GM18520 (cell line): ENCODE measurements around the gene CACNA2D3.

ENCODE experiments used
- ATAC-seq: cut with Tn5 transposase; IDR thresholded peaks from one replicate; pipeline ENCODE4 v1.9.1; 2021; ENCODE audit not compliant: unreplicated experiment

CACNA2D3 gene

GRCh38 chr3:54859184-54859583 lies 736.8 kb downstream of the CACNA2D3 start:
- no peak for ATAC-seq

DNA sequence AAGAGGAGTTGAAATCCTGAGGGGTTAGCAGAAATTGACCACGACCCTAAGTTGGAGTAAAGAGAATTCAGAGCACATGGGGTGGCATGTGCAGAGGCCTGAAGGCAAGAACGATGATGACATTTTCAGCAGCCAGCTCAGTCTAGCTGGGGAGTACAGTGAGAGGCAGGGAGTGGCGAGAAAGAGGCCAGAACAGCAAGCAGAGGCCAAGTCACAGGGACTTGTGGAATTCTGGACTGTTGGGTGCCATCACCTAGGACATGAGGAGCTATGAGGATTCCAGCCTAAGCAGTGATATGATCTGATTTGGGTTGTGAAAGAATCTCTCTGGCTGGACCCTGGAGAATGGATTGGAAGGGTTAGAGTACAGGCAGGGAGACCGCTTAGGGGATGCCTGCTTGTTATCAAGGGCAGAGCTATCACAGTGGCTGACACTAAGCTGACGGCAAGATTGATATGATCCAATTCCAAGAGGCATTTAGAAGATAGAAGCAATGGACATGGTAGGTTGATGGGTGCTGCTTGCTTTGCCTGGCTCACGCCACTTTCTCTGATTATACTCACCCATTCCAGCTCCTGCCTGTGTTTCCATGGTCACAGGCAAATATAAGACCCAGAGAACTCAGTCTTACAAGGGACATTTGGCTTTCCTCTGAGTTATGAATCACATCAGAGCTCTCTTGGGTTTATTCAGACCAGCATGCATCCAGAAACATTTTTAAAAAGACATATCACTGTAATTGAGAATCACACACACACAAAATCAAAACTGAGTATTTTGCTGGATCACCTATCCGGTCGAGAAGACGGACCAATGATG lies 739.1 kb downstream of the CACNA2D3 start:
- ATAC-seq, result no peak

- no peak for ATAC-seq
Observed at GRCh38 chr3:54862526-54862925, 740.2 kb downstream of the CACNA2D3 start.

DNA sequence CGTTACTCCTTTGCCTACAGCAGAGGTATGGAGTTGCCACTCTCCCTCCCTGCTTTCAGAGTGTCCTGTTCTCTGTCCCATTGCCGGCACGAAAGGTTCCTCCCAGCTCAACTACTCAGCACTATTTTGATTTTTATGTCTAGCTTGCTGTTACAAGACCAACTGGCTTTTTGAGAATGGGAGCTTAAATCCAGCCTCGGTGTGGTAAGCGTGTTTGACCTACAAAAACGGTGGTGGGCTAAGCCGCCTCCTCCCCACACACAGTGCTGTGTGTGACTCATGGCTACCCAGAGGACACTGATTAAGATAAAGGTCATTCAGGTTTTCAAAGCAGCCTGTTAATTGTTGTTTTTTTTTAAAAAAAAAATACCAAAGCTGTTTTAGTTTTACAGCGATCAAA lies 741.0 kb downstream of the CACNA2D3 start:
- no peak for ATAC-seq

DNA sequence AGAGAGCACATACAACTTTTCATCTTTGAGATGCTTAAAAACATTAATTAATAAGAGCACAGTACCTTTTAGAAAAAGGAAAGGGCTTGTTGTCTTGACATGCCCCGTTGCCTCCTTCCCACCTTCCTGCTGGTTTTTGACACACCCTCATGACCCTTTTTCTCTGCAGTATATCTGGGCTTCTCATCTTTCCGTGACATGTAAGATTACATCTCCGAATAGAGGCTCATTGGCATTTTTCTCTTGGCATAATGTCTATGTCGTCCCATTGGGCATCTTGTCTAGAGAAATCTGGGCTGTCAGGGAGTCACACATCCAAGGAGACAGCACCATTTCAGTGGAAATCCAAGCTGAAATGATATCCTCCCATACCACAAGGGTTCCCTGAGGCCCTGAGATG lies 741.4 kb downstream of the CACNA2D3 start:
- ATAC-seq, result no peak

DNA sequence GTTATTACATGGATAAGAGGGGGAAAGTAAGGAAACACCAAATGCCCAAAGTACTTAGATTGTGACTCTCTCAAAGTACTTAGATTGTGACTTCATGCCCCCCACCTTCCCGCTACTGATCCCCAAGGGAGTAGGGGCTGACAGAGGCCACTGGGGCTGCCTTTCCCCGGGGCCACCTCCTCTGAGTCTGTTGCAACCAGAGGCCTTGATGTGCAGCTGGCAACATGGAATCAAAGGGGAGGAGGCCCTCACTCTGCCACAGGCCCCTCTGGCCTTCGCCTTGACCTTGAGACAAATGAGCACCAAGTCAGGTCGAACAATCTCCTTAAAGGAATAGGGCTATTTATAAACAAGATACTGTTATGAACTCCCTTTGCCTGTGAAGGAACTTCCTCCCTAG lies 743.0 kb downstream of the CACNA2D3 start:
- ATAC-seq, result no peak

GRCh38 chr3:54866251-54866650 lies 743.9 kb downstream of the CACNA2D3 start:
- no peak for ATAC-seq

GRCh38 chr3:54870423-54870822 lies 748.1 kb downstream of the CACNA2D3 start:
- no peak for ATAC-seq

GRCh38 chr3:54871867-54872266 lies 749.5 kb downstream of the CACNA2D3 start:
- ATAC-seq, result no peak

DNA sequence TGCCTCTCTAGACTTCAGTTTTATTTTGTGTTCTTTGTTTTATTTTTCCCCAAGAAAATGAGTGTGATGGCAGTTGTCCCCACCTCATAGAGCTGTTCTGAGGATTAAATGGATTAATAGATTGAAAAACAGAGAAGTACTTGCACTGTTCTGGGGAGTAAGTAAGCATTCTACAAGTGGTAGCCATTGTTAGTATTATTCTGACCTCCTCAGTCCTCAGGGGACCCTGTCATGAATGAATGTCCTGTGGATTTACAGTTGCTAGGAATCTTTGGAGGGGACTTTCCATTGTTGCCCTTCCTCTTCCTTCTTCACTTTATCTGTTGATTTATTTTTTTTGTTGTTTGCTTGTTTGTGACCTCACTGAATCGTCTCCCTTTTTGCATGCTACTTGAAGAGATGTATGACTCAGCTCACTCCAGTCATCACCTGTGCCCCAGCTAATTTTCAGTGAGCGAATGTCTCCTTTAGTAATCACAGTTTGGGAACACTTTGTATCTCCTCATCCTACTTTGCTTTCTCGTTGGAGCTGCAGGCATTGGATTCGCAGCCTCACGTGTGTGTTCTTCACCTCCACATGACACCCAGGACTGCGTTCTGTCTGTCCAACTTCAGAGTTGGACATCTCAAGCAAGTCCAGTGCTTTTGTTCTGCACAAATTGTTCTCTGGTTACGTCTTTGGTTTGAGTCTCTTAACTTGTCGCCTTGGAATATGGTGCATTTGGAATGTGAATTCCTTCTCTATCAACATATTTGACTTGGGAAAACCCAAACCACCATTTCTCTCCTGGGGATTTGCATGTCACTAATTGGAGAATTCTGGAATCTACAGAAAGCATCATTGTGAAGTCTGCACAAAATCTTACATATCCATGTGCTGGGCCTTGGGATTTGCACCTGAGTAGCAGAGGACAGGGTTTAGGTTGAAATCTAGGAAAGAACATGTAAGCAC lies 751.0 kb downstream of the CACNA2D3 start:
- ATAC-seq, result no peak

DNA sequence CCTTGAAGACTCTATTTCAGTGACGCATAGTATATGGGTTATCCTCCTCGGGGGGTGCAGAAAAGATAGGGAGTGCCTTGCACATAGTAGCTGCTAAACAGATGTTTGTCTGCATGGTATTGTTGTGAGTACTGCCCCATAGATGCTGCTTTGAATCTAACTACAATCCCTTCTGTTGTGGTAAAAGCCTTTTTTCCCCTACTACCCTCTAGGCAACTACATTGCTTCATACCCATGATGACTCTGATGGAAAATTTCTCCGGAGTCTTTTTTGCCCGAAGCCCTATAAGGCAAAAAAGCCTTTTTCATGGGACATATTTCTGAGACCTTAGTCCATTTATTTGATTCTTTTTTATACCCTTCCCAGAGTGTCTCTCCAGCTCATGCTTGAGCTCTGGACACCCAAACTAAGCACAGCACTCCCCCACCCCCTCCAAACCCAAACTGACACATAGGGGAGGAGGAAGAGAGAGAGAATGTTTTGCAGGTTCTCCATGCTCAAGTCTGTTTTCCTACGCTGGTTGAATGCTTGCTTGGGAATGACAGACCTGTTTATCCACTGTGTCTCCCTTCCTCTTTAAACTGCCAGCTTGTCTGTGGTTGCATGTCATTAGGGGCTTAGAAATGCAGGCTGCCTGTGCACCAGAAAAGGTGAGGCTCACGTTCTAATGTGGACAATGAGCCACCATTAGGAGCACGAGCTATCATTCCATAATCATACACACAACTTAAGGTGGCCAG lies 752.6 kb downstream of the CACNA2D3 start:
- no peak for ATAC-seq

DNA sequence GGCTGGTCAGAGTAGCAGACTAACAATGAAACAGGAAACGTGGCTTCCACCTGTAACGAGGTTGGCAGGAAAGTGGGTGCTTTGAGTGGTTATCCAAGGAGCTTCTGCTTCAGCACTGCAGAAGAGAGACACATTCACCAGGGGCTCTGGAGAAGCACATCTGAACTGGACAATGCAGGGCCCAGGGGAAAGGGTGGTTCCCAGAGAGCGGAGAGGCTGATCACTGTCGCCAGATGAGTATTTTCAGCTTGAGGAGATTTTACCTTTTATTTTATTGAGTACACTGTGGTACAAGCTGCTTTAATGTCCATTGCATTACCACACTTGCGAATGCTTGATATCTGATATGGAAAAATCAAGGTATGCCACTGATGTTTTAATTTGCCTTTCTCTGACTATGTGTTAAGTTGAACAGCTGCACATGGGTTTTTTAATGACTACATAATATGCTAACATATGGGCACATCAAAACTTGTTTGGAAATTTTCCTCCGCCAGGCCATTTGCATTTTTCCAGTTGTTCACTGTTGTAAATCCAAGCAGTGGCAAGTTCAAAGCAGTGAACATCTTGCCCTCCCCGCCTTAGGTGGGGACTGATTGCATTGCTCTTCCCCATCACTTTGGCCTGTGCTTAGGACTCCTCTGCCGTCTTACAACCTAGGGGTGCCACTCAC lies 753.4 kb downstream of the CACNA2D3 start:
- ATAC-seq, result no peak

- no peak for ATAC-seq
Observed at GRCh38 chr3:54876694-54877093, 754.3 kb downstream of the CACNA2D3 start.

GRCh38 chr3:54877730-54878129 lies 755.4 kb downstream of the CACNA2D3 start:
- ATAC-seq, result no peak

GRCh38 chr3:54878145-54878544 lies 755.8 kb downstream of the CACNA2D3 start:
- ATAC-seq, result no peak

DNA sequence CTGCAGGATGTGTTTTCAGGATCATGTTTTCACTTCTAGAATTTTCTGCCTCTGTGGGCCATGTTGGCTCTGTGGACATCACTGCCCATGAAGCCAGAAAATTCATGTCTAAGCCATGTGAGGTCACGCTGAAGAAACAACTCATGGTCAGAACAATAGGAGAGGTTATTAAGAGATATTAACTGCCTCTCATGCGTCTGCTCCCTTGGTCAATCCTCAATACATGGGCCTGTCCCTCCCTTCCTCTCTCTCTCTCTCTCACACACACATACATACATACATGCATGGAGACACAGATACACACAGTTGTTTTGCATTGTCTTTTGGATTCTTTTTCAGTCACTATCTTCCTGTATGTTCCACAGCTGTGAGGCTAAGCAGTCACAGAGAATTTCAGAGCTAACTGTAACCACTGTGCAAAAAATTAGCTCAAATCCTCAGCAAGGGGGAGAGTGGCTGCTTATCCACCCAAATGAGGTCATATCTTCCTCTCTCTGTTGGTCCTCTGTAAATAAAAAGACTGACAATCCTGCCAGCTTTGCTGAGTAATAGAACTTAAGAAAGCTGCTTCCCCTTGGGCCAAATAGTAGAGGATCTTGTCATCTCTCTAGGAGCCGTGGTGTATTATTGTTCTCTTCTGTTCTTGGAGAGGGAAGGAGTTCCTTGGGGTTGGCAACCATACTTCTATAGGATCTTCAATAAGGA lies 759.9 kb downstream of the CACNA2D3 start:
- no peak for ATAC-seq

- no peak for ATAC-seq
Observed at GRCh38 chr3:54888162-54888561, 765.8 kb downstream of the CACNA2D3 start.

DNA sequence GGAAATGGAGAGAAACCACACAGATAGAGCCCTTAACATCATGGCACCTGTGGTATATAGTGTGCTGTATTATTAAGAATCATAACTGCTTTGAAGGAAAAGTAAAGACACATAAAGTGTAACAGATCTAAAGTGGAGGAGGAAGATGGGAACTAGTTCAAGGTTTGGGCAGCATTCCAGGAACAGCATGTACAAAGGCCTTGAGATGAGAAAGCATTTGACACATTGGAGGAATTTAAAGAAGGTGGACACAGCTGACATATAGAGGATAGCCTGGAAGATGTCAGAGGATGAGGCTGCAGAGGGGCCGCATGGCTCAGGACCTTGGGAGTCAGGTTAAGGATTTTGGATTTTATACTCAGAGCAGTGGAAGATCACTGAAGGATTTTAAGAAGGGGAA lies 766.5 kb downstream of the CACNA2D3 start:
- ATAC-seq, result no peak

DNA sequence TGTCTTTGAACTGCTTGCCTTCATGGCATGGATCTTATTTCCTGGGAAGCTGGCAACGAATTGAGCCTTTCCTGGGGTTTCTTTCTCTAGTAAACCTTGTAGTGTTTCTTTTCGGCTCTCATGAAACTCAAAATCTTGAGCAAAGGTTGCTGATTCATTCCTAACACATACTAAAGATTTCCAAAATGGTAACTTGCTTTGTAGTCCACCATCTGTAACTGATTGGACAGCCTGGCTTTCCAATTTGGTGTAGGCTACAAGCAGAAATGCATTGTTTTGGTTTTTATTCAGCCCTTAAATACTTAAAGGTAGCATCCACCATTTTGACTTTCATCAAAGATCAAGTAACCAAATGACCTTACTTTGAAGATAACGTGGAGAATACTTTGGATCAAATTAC lies 767.4 kb downstream of the CACNA2D3 start:
- no peak for ATAC-seq

DNA sequence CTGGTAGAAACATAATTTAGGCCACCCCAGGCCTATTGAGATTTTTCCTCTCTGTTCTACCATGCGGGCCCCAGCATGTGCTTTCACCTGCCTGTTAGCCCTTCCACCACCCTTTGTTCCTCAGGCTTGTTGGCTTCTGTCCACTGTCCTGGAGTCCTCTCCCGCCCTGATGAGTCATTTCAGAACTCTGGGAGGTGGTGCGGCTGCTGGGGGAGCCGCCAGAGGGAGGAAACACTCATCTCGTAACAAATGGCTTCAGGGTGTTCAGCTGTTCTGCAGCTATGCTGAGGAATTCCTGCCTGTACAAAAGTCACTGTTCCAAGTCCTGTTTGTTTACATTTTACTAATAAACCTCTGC lies 769.2 kb downstream of the CACNA2D3 start:
- no peak for ATAC-seq
